ENCODE data around the gene SMIM9.

Gene SMIM9

GRCh38 chrX:154780968-154781367 is 53.5 kb downstream of the SMIM9 start:
- Histone ChIP-seq H3K36me3 (peaks cover 0 to 30% (median 4%) of the 10 kb centered on the region in 3 donors), H3K4me3 (no peak overlapping the region), H3K27me3 (no peaks in the 10 kb centered on the region), H3K9me3 (no peaks in the 10 kb centered on the region), H3K4me1 (no peaks in the 10 kb centered on the region), H3K27ac (no peak overlapping the region)
- intact Hi-C loops (cut with DNase I; ENCODE audit: low total_unique reads): no loop called here
- TF ChIP-seq, protein P1, sequence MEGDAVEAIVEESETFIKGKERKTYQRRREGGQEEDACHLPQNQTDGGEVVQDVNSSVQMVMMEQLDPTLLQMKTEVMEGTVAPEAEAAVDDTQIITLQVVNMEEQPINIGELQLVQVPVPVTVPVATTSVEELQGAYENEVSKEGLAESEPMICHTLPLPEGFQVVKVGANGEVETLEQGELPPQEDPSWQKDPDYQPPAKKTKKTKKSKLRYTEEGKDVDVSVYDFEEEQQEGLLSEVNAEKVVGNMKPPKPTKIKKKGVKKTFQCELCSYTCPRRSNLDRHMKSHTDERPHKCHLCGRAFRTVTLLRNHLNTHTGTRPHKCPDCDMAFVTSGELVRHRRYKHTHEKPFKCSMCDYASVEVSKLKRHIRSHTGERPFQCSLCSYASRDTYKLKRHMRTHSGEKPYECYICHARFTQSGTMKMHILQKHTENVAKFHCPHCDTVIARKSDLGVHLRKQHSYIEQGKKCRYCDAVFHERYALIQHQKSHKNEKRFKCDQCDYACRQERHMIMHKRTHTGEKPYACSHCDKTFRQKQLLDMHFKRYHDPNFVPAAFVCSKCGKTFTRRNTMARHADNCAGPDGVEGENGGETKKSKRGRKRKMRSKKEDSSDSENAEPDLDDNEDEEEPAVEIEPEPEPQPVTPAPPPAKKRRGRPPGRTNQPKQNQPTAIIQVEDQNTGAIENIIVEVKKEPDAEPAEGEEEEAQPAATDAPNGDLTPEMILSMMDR (IDR thresholded peaks at IDR 0.05): no peak
- no peak for DNase-seq

DNA sequence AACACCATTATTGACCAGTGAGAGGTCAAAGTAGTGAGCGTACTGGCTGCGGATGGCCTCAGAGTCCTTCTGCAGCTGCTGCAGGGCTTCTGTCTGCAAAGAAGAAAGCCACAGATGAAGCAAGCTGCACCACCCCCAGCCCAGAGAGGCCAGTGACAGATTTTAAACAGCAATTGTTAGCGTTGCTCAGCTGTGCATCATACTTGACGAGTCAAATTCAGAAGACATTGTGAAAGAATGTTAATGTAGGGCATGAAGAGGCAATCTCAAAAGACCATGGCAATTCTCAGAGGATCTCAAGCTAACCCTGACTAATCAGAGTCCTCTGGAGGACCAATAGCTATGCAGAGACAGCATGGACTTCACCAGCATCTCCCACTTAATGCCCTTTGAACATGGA is 55.2 kb downstream of the SMIM9 start:
- TF ChIP-seq, protein P1 (IDR thresholded peaks at IDR 0.05): no peak
- Histone ChIP-seq H3K27me3 (no peaks in the 10 kb centered on the region), H3K36me3 (peaks cover 12 to 47% (median 18%) of the 10 kb centered on the region in 3 donors), H3K4me1 (no peaks in the 10 kb centered on the region), H3K9me3 (no peaks in the 10 kb centered on the region), H3K27ac (no peak overlapping the region), H3K4me3 (no peak overlapping the region)
- intact Hi-C loops (cut with DNase I; ENCODE audit: low total_unique reads): no loop called here
- DNase-seq: no peak

DNA sequence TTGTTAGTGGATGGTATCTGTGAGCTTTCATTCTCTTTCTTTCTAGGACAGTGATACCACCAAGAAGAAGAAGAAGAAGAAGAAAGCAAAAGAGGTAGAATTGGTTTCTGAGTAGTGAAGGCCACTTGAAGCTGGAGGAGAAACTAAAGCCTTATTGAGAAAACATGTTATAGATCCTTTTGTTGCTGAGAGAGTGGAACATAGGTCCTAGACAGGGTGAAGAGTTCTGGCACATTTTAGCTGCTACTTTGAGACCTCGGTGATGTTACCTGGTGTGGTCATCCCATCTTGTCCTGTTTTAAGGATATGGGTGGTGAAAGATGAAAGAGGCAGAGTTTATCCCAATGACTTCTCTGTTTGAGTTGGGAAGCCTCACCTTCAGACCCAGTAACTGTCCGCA is 57.7 kb downstream of the SMIM9 start:
- Histone ChIP-seq H3K9me3 (peaks cover 0 to 5% (median 0%) of the 10 kb centered on the region in 3 donors), H3K27ac (no peak overlapping the region), H3K27me3 (no peaks in the 10 kb centered on the region), H3K4me3 (no peak overlapping the region), H3K4me1 (no peaks in the 10 kb centered on the region), H3K36me3 (peaks cover 13 to 62% (median 25%) of the 10 kb centered on the region in 3 donors)
- TF ChIP-seq, protein P1 (IDR thresholded peaks at IDR 0.05): no peak
- DNase-seq: no peak
- intact Hi-C loops (cut with DNase I; ENCODE audit: low total_unique reads): no loop called here

DNA sequence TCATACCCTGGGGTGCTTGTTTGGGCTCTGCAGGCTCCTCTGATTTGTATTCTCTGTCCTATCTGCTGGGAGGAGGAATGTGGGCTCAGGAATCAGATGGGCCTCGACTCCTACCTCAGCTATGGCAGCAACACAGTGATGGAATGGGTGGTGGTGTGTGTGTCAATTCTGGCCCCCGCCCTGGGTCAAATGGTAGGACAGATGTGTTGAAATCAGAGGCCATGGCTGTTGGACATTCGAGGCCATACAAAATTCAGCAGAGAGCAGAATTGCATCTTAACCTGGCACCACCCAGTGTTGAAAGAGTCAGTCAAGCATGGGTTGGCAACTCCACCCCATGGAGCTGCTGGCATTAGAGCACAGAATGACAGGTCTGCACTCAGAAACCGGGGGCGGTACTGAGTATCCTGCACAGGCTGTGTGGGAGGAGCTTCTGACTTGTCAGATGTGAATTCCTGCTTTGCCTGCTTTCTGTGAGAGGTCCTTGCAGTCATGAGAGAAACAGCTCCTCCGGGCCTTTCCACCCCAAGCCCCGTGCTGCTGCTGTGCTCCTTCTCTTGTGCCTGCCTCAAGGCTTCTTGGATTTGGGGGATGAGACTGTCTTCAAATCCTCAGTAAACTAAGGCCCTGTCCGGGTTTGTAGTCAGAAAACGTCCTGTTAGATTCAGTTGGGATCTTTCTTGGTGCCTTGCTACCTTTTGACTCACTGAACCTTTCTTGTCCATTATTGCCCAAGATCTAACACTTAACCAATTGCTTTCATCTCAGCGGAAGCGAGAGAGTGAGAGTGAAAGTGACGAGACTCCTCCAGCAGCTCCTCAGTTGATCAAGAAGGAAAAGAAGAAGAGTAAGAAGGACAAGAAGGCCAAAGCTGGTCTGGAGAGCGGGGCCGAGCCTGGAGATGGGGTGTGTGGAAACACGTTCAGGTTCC is 58.8 kb downstream of the SMIM9 start:
- intact Hi-C loops (cut with DNase I; ENCODE audit: low total_unique reads): no loop called here
- TF ChIP-seq, protein P1 (IDR thresholded peaks at IDR 0.05): no peak

DNA sequence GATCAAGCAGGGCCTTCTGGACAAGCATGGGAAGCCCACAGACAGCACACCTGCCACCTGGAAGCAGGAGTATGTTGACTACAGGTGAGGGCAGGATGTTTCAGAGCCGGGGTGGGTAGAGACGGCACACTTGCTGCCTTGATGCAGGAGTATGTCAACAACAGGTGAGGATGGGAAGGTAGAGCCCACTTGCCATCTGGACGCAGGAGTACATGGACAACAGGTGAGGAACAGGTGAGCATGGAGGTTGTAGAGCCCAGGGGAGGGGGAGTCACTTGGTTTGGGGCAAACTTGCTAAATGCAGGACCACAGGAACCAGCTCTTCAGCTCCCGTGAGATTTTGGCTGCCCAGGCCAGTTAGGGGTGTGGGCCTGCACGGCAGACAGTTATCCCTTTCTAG is 59.8 kb downstream of the SMIM9 start:
- Histone ChIP-seq H3K27me3 (no peaks in the 10 kb centered on the region), H3K4me1 (no peaks in the 10 kb centered on the region), H3K27ac (no peak overlapping the region), H3K9me3 (peaks cover 0 to 5% (median 0%) of the 10 kb centered on the region in 3 donors), H3K36me3 (peaks cover 13 to 66% (median 25%) of the 10 kb centered on the region in 3 donors), H3K4me3 (no peak overlapping the region)
- intact Hi-C loops (cut with DNase I; ENCODE audit: low total_unique reads): no loop called here
- no peak for DNase-seq
- TF ChIP-seq, protein P1 (IDR thresholded peaks at IDR 0.05): no peak

More for the DNA sequence above, 58.8 kb downstream of the SMIM9 start:
- no peak for DNase-seq
- H3K27ac ChIP-seq: no peak overlapping the region
- H3K36me3 ChIP-seq: peaks cover 13 to 62% (median 25%) of the 10 kb centered on the region in 3 donors
- H3K4me3 ChIP-seq: no peak overlapping the region
- H3K4me1 ChIP-seq: no peaks in the 10 kb centered on the region
- peaks cover 0 to 5% (median 0%) of the 10 kb centered on the region in 3 donors for H3K9me3 ChIP-seq
- H3K27me3 ChIP-seq: no peaks in the 10 kb centered on the region
